ENCODE measurements around the gene SMAD7.

DNA sequence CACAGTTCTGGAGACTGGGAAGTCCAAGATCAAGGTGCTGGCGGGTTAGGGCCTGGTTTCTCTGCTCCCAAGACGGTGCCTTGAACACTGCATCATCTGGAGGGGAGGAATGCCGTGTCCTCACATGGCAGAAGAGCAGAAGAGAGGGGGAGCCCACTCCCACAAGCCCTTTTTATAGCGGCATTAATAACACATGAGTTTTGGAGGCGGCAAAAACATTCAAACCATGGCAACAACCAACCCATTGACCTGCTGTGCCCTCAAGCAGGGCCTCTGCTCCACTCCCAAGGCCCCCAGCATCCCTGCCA, 62.0 kb downstream of the SMAD7 start:
- TF ChIP-seq POLR2A (IDR thresholded peaks at IDR 0.05; ENCODE audit: low read length), result no peak
- no peak for TF ChIP-seq GATA1 (IDR thresholded peaks at IDR 0.05; ENCODE audit: low read depth, low read length)
